Esophagus squamous epithelium (tissue), 5 donors: ENCODE data around the gene TBL1X. TPM values are rescaled to one million over a fixed set of nuclear protein-coding genes. Genes with fewer than 3 reads are reported as not detected.

Experiments
- DNase-seq: peaks from one replicate; lab custom pipeline; 2025; lab: John Stamatoyannopoulos, UW
- H3K27ac ChIP-seq, 4 donors: fragments of 200-600 bp; sonication (generic); one replicate each; pipeline ENCODE4 v1.5.1; 2016 to 2019; ENCODE audit warnings: mild to moderate bottlenecking in 1 of 4
- H3K27me3 ChIP-seq, 4 donors: fragments of 200-600 bp; sonication (generic); 1 replicate in 3 of 4; 2 replicates in 1 of 4; pipeline versions ENCODE4 v1.5.1 to v1.6.0; 2017 to 2021; ENCODE audit warnings: antibody characterized with exemption in 1 of 4
- H3K36me3 ChIP-seq, 3 donors: fragments of 200-600 bp; sonication (generic); one replicate each; pipeline ENCODE4 v1.5.1; 2016 to 2019
- H3K4me1 ChIP-seq, 3 donors: fragments of 200-600 bp; sonication (generic); one replicate each; pipeline ENCODE4 v1.5.1; 2017 to 2019
- H3K4me3 ChIP-seq, 4 donors: fragments of 200-600 bp; sonication (generic); 1 replicate in 3 of 4; 2 replicates in 1 of 4; pipeline ENCODE4 v1.5.1; 2016 to 2019; ENCODE audit warnings: mild to moderate bottlenecking in 2 of 4, moderate library complexity in 1 of 4
- H3K9me3 ChIP-seq, 3 donors: fragments of 200-600 bp; sonication (generic); one replicate each; pipeline ENCODE4 v1.5.1; 2016 to 2019
- CTCF ChIP-seq, 6 experiments: fragments of 450-650 bp in 4 of 6; fragments of 200-600 bp in 2 of 6; sonication (generic) in 2 of 6; IDR thresholded peaks; one replicate each; pipeline ENCODE4 v1.5.1; 2016 to 2019; ENCODE audit warnings: antibody characterized with exemption in 6 of 6, mild to moderate bottlenecking in 4 of 6, moderate library complexity in 4 of 6
- POLR2A ChIP-seq, 4 donors: fragments of 450-650 bp; IDR thresholded peaks; one replicate each; pipeline ENCODE4 v1.6.1; 2017; ENCODE audit warnings: antibody characterized with exemption in 4 of 4, mild to moderate bottlenecking in 4 of 4, moderate library complexity in 3 of 4
- WGBS, 2 donors: methylation state at CpG; one replicate each; pipeline ENCODE4 v1.1.5; 2018; 5-methylcytosine and 5-hydroxymethylcytosine counted together
- intact Hi-C: fragments of 100-400 bp; cut with DNase I; formaldehyde crosslinking; loops from one replicate; pipeline ENCODE4 v1.15.0; 2022
- total RNA-seq, 4 donors: library from RNA; depleted of rRNA; stranded (reverse); fragments of >200 nt; gene quantifications; one replicate each; pipeline ENCODE4 v1.1.0, GENCODE V29; 2016
- donor health status: DM: yes; HTN: yes; CAD: no.

TBL1X gene
- total RNA-seq, 4 donors from 2014 or later = 17.5 to 24.2 (median 21.8) TPM

- no peaks in the 10 kb centered on the region for H3K27me3 ChIP-seq
- intact Hi-C loops = no loop called here
Observed at GRCh38 chrX:9609499-9609898, 144.6 kb downstream of the TBL1X start.

GRCh38 chrX:9609987-9610386 is 145.1 kb downstream of the TBL1X start:
- 75 to 89% methylated on average over 3 of the region's 3 CpGs for WGBS, 2 donors

More at GRCh38 chrX:9609499-9609898, 144.6 kb downstream of the TBL1X start:
- no peak for TF ChIP-seq CTCF (IDR thresholded peaks at IDR 0.05)
- H3K27ac ChIP-seq = no peak overlapping the region
- H3K4me1 ChIP-seq = peaks cover 0 to 8% (median 0%) of the 10 kb centered on the region in 3 donors
- H3K9me3 ChIP-seq = no peaks in the 10 kb centered on the region
- H3K36me3 ChIP-seq = no peaks in the 10 kb centered on the region
- WGBS, 2 donors = 83 to 84% methylated on average over 7 of the region's 7 CpGs
- H3K4me3 ChIP-seq = no peak overlapping the region
- DNase-seq = no peak

GRCh38 chrX:9610771-9611392 is 146.0 kb downstream of the TBL1X start:
- no peak for DNase-seq
- intact Hi-C loops = no loop called here
- 16 to 51% methylated on average over 5 of the region's 5 CpGs for WGBS, 2 donors
- H3K4me1 ChIP-seq = peaks cover 0 to 8% (median 0%) of the 10 kb centered on the region in 3 donors
- no peak overlapping the region for H3K4me3 ChIP-seq
- H3K27me3 ChIP-seq = no peaks in the 10 kb centered on the region
- TF ChIP-seq CTCF (IDR thresholded peaks at IDR 0.05) (no peak), POLR2A (IDR thresholded peaks at IDR 0.05) (no peak)
- H3K27ac ChIP-seq = no peak overlapping the region
- no peaks in the 10 kb centered on the region for H3K9me3 ChIP-seq
- no peaks in the 10 kb centered on the region for H3K36me3 ChIP-seq

More at GRCh38 chrX:9609987-9610386, 145.1 kb downstream of the TBL1X start:
- Histone ChIP-seq H3K4me1 (peaks cover 0 to 8% (median 0%) of the 10 kb centered on the region in 3 donors), H3K27me3 (no peaks in the 10 kb centered on the region), H3K27ac (no peak overlapping the region), H3K36me3 (no peaks in the 10 kb centered on the region), H3K9me3 (no peaks in the 10 kb centered on the region), H3K4me3 (no peak overlapping the region)
- intact Hi-C loops = no loop called here
- TF ChIP-seq POLR2A (IDR thresholded peaks at IDR 0.05) (no peak), CTCF (IDR thresholded peaks at IDR 0.05) (no peak)
- no peak for DNase-seq

GRCh38 chrX:9611436-9612145 is 146.7 kb downstream of the TBL1X start:
- intact Hi-C loops = no loop called here
- TF ChIP-seq POLR2A (IDR thresholded peaks at IDR 0.05) (no peak), CTCF (IDR thresholded peaks at IDR 0.05) (no peak)
- Histone ChIP-seq H3K4me1 (peaks cover 0 to 8% (median 0%) of the 10 kb centered on the region in 3 donors), H3K36me3 (no peaks in the 10 kb centered on the region), H3K4me3 (no peak overlapping the region), H3K27ac (no peak overlapping the region), H3K9me3 (no peaks in the 10 kb centered on the region), H3K27me3 (no peaks in the 10 kb centered on the region)
- DNase-seq = no peak
- 72 to 94% methylated on average over 8 to 10 of the region's 16 CpGs for WGBS, 2 donors

- intact Hi-C loops = no loop called here
- WGBS, 2 donors = 73 to 89% methylated on average over 4 of the region's 4 CpGs
Observed at GRCh38 chrX:9612146-9612505, 147.3 kb downstream of the TBL1X start.

More at GRCh38 chrX:9612146-9612505, 147.3 kb downstream of the TBL1X start:
- peaks cover 0 to 8% (median 0%) of the 10 kb centered on the region in 3 donors for H3K4me1 ChIP-seq
- no peaks in the 10 kb centered on the region for H3K9me3 ChIP-seq
- H3K36me3 ChIP-seq = no peaks in the 10 kb centered on the region
- no peak overlapping the region for H3K27ac ChIP-seq
- no peaks in the 10 kb centered on the region for H3K27me3 ChIP-seq
- no peak for TF ChIP-seq CTCF (IDR thresholded peaks at IDR 0.05)
- no peak for DNase-seq
- no peak overlapping the region for H3K4me3 ChIP-seq
